Immature natural killer cell (primary cell): ENCODE results near the gene OR8A1. TPM values are rescaled to one million over a fixed set of nuclear protein-coding genes. Genes with fewer than 3 reads are reported as not detected.
"Not testable (repeated sequence)": the region's sequence is repeated elsewhere in the genome, so short reads cannot be mapped to it uniquely, and the experiment has no call there.

Source experiments
- DNase-seq, 3 donors: peaks; one replicate each; pipeline ENCODE4 v3.0.0; 2022; ENCODE audit warnings: mixed read lengths in 1 of 3
- H3K27ac Mint-ChIP-seq, 6 donors: one replicate each; pipeline ENCODE4 v1.8.0; 2020; ENCODE audit warnings: mixed read lengths in 6 of 6, mild to moderate bottlenecking in 5 of 6, inconsistent platforms in 4 of 6, moderate library complexity in 3 of 6
- H3K27me3 Mint-ChIP-seq, 3 donors: one replicate each; pipeline ENCODE4 v1.8.0; 2020 to 2021; ENCODE audit warnings: low read depth in 3 of 3, mild to moderate bottlenecking in 3 of 3, mixed read lengths in 3 of 3, moderate library complexity in 3 of 3, inconsistent platforms in 1 of 3
- H3K36me3 Mint-ChIP-seq, 3 donors: one replicate each; pipeline ENCODE4 v1.8.0; 2020; ENCODE audit warnings: mixed read lengths in 3 of 3, inconsistent platforms in 2 of 3, mild to moderate bottlenecking in 2 of 3
- H3K4me1 Mint-ChIP-seq, 2 donors: one replicate each; pipeline ENCODE4 v1.8.0; 2020; ENCODE audit warnings: inconsistent platforms in 2 of 2, mild to moderate bottlenecking in 2 of 2, mixed read lengths in 2 of 2, moderate library complexity in 1 of 2
- H3K4me3 Mint-ChIP-seq, 5 donors: one replicate each; pipeline ENCODE4 v1.8.0; 2020; ENCODE audit warnings: mild to moderate bottlenecking in 5 of 5, mixed read lengths in 5 of 5, inconsistent platforms in 3 of 5, moderate library complexity in 3 of 5
- H3K9me3 Mint-ChIP-seq, 6 donors: one replicate each; pipeline ENCODE4 v1.8.0; 2020; ENCODE audit warnings: mild to moderate bottlenecking in 6 of 6, mixed read lengths in 6 of 6, inconsistent platforms in 4 of 6, moderate library complexity in 3 of 6
- polyA plus RNA-seq, 3 donors: library from polyadenylated mRNA; unstranded; fragments of 300-500 nt; fragmentation: Illumina TruSeq; gene quantifications; one replicate each; pipeline ENCODE4 v1.2.3, GENCODE V29; 2021

Gene OR8A1
- polyA plus RNA-seq, 3 donors from 2014 or later, result not detected

DNA sequence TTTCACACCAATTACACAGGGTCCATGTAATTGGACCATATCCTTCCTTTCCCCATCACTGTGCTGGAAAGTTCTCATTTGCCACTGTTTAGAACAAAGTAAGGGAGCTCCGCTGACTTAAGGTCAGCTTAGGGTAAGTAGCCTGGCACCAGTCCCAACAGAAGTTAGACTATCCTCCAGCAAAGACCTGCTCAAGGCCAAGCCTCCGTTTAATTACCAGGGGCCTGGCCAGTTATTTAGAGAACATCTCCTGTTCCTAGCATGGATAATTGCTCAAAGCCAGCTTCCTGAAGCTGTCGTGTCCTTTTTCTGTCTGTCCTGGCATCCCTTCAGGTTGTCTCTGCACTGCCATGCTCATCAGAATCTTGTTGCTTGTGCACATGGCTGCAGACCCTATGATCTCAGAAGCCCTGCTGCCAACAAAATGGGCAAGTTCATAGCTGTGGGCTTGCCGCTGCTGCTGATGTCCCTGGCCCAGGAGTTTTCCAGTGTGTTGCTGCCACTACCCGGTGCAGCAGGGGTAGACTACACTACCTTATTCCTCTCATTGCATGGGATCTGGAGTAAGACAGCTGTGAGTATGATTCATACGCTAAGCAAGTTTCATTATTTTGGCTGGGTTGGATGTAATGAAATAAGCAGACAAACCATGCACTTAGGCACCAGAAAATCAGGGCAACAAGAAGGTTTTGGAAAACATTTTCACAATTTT lies 8.1 kb downstream of the OR8A1 start:
- Mint-ChIP-seq H3K27ac (no peak overlapping the region), H3K36me3 (no peaks in the 10 kb centered on the region), H3K27me3 (peaks cover 2 to 5% (median 2%) of the 10 kb centered on the region in 3 donors), H3K4me1 (no peaks in the 10 kb centered on the region), H3K4me3 (no peak overlapping the region), H3K9me3 (no peaks in the 10 kb centered on the region)
- DNase-seq, result no peak

DNA sequence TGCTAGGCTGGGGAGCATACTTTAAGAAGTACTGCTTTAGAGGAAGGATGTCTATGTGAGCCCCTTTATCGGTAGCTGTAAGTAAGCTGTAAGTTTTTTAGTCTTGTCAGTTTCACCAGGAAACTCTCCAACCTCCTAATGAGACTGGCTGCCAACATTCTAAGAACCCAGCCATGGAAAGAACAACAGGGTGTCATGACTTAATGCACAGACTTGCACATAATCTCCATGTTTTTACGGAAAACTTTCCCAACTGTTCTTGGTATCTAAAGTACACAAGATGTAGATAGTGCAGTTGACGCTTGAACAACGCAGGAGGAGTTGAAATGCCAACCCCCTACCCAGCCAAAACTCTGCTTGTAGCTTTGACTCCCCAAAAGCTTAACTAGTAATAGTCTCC lies 9.0 kb downstream of the OR8A1 start:
- Mint-ChIP-seq H3K4me1 (no peaks in the 10 kb centered on the region), H3K27ac (no peak overlapping the region), H3K9me3 (no peaks in the 10 kb centered on the region), H3K36me3 (no peaks in the 10 kb centered on the region), H3K27me3 (peaks cover 2 to 6% (median 2%) of the 10 kb centered on the region in 3 donors), H3K4me3 (no peak overlapping the region)
- no peak for DNase-seq

DNA sequence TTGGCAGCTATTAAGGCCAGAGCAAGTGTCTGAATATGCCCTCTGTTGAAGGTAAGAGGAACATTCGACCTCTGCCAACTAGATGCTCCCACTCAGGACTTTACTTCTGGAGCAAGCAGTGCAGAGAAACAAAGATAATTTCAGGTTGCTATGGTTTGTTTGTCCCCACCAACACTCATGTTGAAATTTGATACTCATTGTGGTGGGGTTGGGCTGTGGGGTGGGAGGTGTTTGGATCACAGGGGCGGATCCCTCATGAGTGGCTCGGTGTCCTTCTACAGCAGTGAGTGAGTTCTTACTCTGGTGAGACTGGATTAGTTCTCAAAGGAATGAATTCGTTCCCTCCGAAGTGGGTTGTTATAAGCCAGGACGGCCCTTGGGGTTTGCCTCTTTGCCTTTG lies 12.0 kb downstream of the OR8A1 start:
- DNase-seq, result no peak
- Mint-ChIP-seq H3K9me3 (no peaks in the 10 kb centered on the region), H3K4me1 (no peaks in the 10 kb centered on the region), H3K4me3 (no peak overlapping the region), H3K27me3 (peaks cover 2 to 5% (median 4%) of the 10 kb centered on the region in 3 donors), H3K27ac (no peak overlapping the region), H3K36me3 (no peaks in the 10 kb centered on the region)

- Mint-ChIP-seq H3K36me3 (no peaks in the 10 kb centered on the region), H3K4me1 (no peaks in the 10 kb centered on the region), H3K9me3 (no peaks in the 10 kb centered on the region), H3K4me3 (no peak overlapping the region), H3K27me3 (peaks cover 2 to 8% (median 5%) of the 10 kb centered on the region in 3 donors), H3K27ac (no peak overlapping the region)
- no peak for DNase-seq
Measured at GRCh38 chr11:124582565-124582964, 12.8 kb downstream of the OR8A1 start.

GRCh38 chr11:124583781-124584180 lies 14.0 kb downstream of the OR8A1 start:
- Mint-ChIP-seq H3K4me3 (no peak overlapping the region), H3K9me3 (no peaks in the 10 kb centered on the region), H3K36me3 (no peaks in the 10 kb centered on the region), H3K27ac (no peak overlapping the region), H3K27me3 (peaks cover 2 to 8% (median 5%) of the 10 kb centered on the region in 3 donors), H3K4me1 (no peaks in the 10 kb centered on the region)
- DNase-seq, result no peak

DNA sequence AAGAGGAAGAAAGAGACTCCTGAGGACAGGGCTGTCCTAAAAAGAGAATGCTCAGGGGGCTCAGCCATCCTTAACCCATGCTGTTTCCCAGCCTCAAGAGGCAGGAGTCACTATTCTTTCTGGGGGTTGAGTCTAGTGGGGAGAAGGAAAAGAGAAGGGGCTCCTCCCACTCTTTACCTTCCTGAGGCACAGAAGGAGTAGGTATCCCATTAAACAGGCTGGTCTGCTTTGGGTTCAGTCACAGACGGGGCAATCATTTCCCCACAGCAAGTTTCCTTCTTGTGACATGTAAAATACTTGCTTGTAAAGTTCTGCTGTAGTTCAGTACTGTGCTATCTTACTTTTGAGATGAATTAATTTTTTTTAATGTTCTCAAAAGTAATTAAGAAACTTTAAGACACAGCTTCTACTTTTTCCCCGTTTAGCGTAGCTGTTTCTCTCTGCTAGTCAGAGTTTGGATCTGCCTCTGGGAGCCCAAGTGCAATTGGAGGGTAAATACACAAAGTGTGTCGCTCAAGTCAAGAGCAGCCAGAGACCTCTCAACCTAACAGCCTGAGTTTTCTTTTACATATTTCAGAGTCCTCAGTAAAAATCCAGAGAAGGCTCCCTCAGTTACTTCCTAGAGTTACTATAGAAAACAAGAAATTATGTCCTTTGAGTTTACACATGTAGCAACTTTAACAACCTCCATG lies 15.0 kb downstream of the OR8A1 start:
- H3K36me3 Mint-ChIP-seq, result no peaks in the 10 kb centered on the region
- H3K4me3 Mint-ChIP-seq, result no peak overlapping the region
- no peak for DNase-seq
- no peaks in the 10 kb centered on the region for H3K9me3 Mint-ChIP-seq
- H3K4me1 Mint-ChIP-seq, result no peaks in the 10 kb centered on the region
- peaks cover 2 to 8% (median 5%) of the 10 kb centered on the region in 3 donors for H3K27me3 Mint-ChIP-seq
- no peak overlapping the region for H3K27ac Mint-ChIP-seq

- peaks cover 2 to 8% (median 5%) of the 10 kb centered on the region in 3 donors for H3K27me3 Mint-ChIP-seq
- H3K36me3 Mint-ChIP-seq, result no peaks in the 10 kb centered on the region
- no peak overlapping the region for H3K4me3 Mint-ChIP-seq
- no peak overlapping the region for H3K27ac Mint-ChIP-seq
- H3K9me3 Mint-ChIP-seq, result no peaks in the 10 kb centered on the region
- peak in 2 of 3 donors; percentile 0 to 3 for DNase-seq
- no peaks in the 10 kb centered on the region for H3K4me1 Mint-ChIP-seq
Measured at GRCh38 chr11:124586238-124586860, 16.6 kb downstream of the OR8A1 start.

GRCh38 chr11:124591430-124591829 lies 21.6 kb downstream of the OR8A1 start:
- Mint-ChIP-seq H3K27ac (no peak overlapping the region), H3K27me3 (peaks cover 0 to 9% (median 4%) of the 10 kb centered on the region in 3 donors), H3K4me1 (no peaks in the 10 kb centered on the region), H3K9me3 (no peaks in the 10 kb centered on the region), H3K4me3 (no peak overlapping the region), H3K36me3 (no peaks in the 10 kb centered on the region)
- DNase-seq, result no peak

- Mint-ChIP-seq H3K27ac (no peak overlapping the region), H3K4me3 (no peak overlapping the region), H3K27me3 (peaks cover 4 to 5% (median 4%) of the 10 kb centered on the region in 3 donors), H3K9me3 (no peaks in the 10 kb centered on the region), H3K4me1 (no peaks in the 10 kb centered on the region), H3K36me3 (no peaks in the 10 kb centered on the region)
- DNase-seq, result no peak
Measured at GRCh38 chr11:124592627-124593026, 22.8 kb downstream of the OR8A1 start.

GRCh38 chr11:124595302-124595701 lies 25.5 kb downstream of the OR8A1 start:
- Mint-ChIP-seq H3K27ac (no peak overlapping the region), H3K27me3 (peaks cover 2 to 8% (median 7%) of the 10 kb centered on the region in 3 donors), H3K4me1 (no peaks in the 10 kb centered on the region), H3K36me3 (no peaks in the 10 kb centered on the region), H3K4me3 (no peak overlapping the region), H3K9me3 (no peaks in the 10 kb centered on the region)
- DNase-seq, result no peak

DNA sequence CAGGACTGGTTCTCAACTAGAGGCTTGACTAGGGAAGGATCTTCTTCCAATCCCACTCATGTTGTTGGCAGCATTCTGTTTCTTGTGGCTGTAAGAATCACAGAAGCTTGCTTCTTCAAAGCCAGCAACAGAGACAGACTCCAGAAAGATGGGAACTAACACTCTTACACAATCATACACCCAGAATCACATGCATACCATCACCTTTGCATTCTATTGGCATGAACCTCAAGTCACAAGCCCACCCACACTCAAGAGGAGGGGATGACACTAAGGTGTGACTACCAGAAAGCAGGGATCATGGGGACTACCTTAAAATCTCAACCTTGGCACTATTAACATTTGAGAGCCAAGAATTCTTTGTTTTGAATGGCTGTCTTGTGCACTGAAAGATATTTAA lies 27.8 kb downstream of the OR8A1 start:
- Mint-ChIP-seq H3K9me3 (no peaks in the 10 kb centered on the region), H3K27me3 (peaks cover 2 to 14% (median 12%) of the 10 kb centered on the region in 3 donors), H3K36me3 (no peaks in the 10 kb centered on the region), H3K27ac (no peak overlapping the region), H3K4me3 (no peak overlapping the region), H3K4me1 (no peaks in the 10 kb centered on the region)
- no peak for DNase-seq

GRCh38 chr11:124600621-124601320 lies 31.0 kb downstream of the OR8A1 start:
- H3K36me3 Mint-ChIP-seq, result no peaks in the 10 kb centered on the region
- no peak overlapping the region for H3K27ac Mint-ChIP-seq
- DNase-seq, result no peak
- no peaks in the 10 kb centered on the region for H3K4me1 Mint-ChIP-seq
- H3K4me3 Mint-ChIP-seq, result no peak overlapping the region
- H3K27me3 Mint-ChIP-seq, result peaks cover 1 to 19% (median 12%) of the 10 kb centered on the region in 3 donors
- H3K9me3 Mint-ChIP-seq, result no peaks in the 10 kb centered on the region

DNA sequence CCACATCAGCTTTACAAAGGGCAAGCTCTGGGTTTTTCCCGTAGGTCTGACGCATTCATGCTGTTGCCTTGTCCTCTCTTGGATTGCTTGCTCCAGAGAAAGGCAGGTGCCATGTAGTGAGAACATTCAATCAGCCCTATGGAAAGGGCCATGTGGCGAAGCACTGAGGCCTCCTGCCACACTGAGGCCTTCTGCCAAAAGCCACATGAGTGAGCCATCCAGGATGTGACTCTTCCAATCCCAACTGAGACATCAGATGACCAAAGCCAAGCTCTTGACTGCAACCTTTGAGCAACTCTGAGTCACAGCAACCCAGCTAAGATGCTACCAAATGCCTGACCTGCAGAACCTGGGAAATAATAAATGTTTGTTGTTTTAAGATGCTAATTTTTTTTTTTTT lies 32.4 kb downstream of the OR8A1 start:
- no peaks in the 10 kb centered on the region for H3K4me1 Mint-ChIP-seq
- peaks cover 1 to 16% (median 11%) of the 10 kb centered on the region in 3 donors for H3K27me3 Mint-ChIP-seq
- DNase-seq, result no peak
- no peak overlapping the region for H3K4me3 Mint-ChIP-seq
- no peak overlapping the region for H3K27ac Mint-ChIP-seq
- no peaks in the 10 kb centered on the region for H3K9me3 Mint-ChIP-seq
- no peaks in the 10 kb centered on the region for H3K36me3 Mint-ChIP-seq

GRCh38 chr11:124602723-124603122 lies 32.9 kb downstream of the OR8A1 start:
- H3K4me3 Mint-ChIP-seq, DNase-seq, H3K36me3 Mint-ChIP-seq, H3K27ac Mint-ChIP-seq, H3K9me3 Mint-ChIP-seq, H3K4me1 Mint-ChIP-seq: not testable (repeated sequence)
- peaks cover 2 to 16% (median 7%) of the 10 kb centered on the region in 3 donors for H3K27me3 Mint-ChIP-seq
